Mesodermal cell (in vitro differentiated cells): ENCODE data around the gene SCUBE1.

ENCODE experiments used
- H3K27ac ChIP-seq: 2 replicates; pipeline ENCODE4 v1.7.0; 2013; ENCODE audit warnings: mild to moderate bottlenecking, low read depth, low read length, moderate library complexity; ENCODE audit not compliant: severe bottlenecking
- H3K36me3 ChIP-seq: 2 replicates; pipeline ENCODE4 v1.7.1; 2013; ENCODE audit warnings: mild to moderate bottlenecking, low read length, moderate library complexity; ENCODE audit not compliant: control insufficient read depth, insufficient read depth
- H3K4me1 ChIP-seq: one replicate; pipeline ENCODE4 v1.7.1; 2013; ENCODE audit warnings: mild to moderate bottlenecking, low read length; ENCODE audit not compliant: insufficient read depth, control insufficient read depth, poor library complexity, severe bottlenecking
- H3K4me3 ChIP-seq: 2 replicates; pipeline ENCODE4 v1.7.0; 2013; ENCODE audit warnings: low read length, control low read depth, mild to moderate bottlenecking; ENCODE audit not compliant: insufficient read depth, poor library complexity, severe bottlenecking; ENCODE audit errors: extremely low read depth
- H3K9me3 ChIP-seq: 2 replicates; pipeline ENCODE4 v1.7.1; 2013; ENCODE audit warnings: mild to moderate bottlenecking, low read length, moderate library complexity; ENCODE audit not compliant: control insufficient read depth
- WGBS, 2 experiments: methylation state at CpG; one replicate each; pipeline ENCODE4 v1.1.5; 2013; ENCODE audit warnings: missing lambda C conversion rate in 2 of 2; ENCODE audit not compliant: insufficient coverage in 2 of 2; 5-methylcytosine and 5-hydroxymethylcytosine counted together

Gene SCUBE1

DNA sequence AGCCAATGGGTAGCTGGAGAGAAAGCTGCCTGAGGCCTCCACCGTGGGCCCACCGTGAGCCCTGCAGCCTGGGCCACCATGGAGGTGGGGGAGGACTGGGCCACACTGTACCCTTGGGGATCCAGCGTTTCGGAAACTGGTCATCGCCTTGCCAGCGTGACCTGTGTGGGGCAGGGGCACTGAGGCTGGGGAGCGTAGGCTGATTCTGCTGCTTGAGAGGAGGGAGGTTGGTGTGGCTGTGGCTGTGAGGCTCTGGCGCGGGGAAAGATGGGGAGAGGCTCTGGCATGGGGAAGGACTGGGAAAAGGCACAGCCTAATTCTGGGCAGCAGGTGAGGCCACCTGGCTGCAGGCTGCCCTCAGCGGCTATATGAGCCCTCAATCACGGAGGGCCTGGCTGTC, 143.6 kb downstream of the SCUBE1 start:
- H3K36me3 ChIP-seq = no peaks in the 10 kb centered on the region
- no peak overlapping the region for H3K4me3 ChIP-seq
- no peak overlapping the region for H3K27ac ChIP-seq
- no peaks in the 10 kb centered on the region for H3K9me3 ChIP-seq
- no peaks in the 10 kb centered on the region for H3K4me1 ChIP-seq
- 94 to 96% methylated on average over 10 to 11 of the region's 11 CpGs for WGBS, 2 experiments

DNA sequence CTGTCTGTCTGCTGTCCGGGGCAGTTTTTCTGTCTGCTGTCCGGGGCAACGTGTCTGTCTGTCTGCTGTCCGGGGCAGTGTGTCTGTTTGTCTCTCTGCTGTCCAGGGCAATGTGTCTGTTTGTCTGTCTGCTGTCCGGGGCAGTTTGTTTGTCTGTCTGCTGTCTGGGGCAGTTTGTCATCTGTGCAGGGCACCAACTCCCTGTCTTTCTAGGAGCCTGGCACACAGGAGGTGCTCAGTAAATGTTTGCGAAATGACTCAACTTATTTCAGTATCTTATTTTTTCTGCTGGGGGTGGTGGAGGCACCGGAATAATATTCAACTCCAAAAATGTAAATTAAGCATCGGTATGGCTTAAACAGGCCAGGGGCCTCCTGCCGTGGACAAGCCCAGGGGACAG, 144.2 kb downstream of the SCUBE1 start:
- H3K4me1 ChIP-seq = no peaks in the 10 kb centered on the region

DNA sequence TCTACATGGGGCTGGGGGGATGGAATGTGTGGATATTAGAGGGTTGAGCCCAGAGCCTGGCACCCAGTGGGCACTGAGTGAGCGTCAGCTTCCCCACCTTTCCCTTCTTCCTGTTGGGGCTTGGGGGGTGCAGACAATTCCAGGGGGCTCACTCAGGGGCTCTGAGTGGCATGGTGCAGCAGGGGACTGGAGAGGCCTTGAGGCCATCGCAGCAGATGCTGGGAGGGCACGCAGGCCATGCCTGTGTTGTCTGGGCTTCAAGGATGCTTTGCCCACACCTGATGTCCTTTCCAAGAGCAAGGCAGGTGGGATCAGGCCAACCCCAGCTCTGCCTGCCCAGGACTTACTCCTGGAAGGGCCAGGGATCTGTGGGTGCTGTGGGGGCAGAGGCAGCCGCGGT, 145.0 kb downstream of the SCUBE1 start:
- H3K4me1 ChIP-seq = no peaks in the 10 kb centered on the region
- no peak overlapping the region for H3K4me3 ChIP-seq
- WGBS, 2 experiments = 89 to 94% methylated on average over 2 to 5 of the region's 5 CpGs
- H3K9me3 ChIP-seq = no peaks in the 10 kb centered on the region
- H3K27ac ChIP-seq = no peak overlapping the region
- no peaks in the 10 kb centered on the region for H3K36me3 ChIP-seq

More for the DNA sequence above, 144.2 kb downstream of the SCUBE1 start:
- H3K4me3 ChIP-seq = no peak overlapping the region
- 88 to 96% methylated on average over 7 to 8 of the region's 9 CpGs for WGBS, 2 experiments
- no peak overlapping the region for H3K27ac ChIP-seq
- H3K36me3 ChIP-seq = no peaks in the 10 kb centered on the region
- no peaks in the 10 kb centered on the region for H3K9me3 ChIP-seq

DNA sequence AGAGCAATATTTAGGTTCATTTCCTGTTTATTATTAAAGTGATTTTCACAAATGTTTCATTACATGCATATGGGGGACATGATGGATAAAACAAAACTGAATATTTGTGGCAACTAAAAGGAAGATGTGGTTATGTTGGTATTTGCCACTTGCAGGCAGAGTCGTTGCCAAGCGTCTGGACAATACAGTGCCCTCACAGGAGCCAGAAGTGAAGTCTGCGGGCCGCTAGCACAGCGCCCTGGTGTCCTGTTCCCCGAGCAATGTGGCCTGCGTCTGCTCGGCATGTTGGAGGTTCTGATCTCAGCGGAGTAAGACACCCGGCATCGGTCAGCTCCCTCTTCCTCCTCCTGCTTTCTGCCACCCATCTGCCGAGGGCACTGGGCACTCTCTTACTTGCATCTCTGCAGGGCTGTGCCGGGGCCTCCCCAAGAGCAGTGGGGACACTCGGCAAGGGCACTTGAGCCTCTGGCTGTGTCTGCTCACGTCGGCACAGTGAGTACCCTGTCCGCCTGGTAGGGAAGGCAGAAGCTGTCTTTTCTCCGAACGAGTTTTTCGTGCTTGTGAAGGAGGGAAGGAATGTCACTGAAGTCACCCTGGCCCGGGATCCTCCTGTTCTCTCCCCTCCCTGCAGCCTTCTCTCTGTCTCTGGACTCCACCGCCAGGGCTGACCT, 145.8 kb downstream of the SCUBE1 start:
- no peak overlapping the region for H3K4me3 ChIP-seq
- no peaks in the 10 kb centered on the region for H3K36me3 ChIP-seq
- no peaks in the 10 kb centered on the region for H3K9me3 ChIP-seq
- H3K4me1 ChIP-seq = no peaks in the 10 kb centered on the region
- no peak overlapping the region for H3K27ac ChIP-seq
- 83 to 93% methylated on average over 17 to 19 of the region's 22 CpGs for WGBS, 2 experiments

DNA sequence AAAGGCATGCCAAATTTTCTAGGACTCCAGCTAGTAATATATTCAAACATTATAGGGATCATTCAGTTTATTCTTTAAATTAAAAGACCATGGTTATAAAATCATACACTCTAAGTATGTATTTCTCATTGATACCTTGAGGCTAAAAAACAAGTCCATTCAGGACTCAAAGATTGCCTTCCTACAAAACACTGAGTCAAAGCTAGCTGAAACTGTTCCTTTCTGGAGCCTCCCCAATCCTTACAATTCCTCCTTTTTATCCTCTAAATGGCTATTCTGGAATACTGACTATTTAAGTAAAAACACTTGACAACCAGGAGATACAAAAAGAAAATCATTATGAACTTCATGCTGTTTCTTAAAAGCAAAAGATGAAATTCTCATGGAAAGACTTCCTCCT, 151.3 kb downstream of the SCUBE1 start:
- Histone ChIP-seq H3K27ac (no peak overlapping the region), H3K36me3 (no peaks in the 10 kb centered on the region), H3K4me3 (no peak overlapping the region), H3K4me1 (peaks cover 10% of the 10 kb centered on the region), H3K9me3 (no peaks in the 10 kb centered on the region)

DNA sequence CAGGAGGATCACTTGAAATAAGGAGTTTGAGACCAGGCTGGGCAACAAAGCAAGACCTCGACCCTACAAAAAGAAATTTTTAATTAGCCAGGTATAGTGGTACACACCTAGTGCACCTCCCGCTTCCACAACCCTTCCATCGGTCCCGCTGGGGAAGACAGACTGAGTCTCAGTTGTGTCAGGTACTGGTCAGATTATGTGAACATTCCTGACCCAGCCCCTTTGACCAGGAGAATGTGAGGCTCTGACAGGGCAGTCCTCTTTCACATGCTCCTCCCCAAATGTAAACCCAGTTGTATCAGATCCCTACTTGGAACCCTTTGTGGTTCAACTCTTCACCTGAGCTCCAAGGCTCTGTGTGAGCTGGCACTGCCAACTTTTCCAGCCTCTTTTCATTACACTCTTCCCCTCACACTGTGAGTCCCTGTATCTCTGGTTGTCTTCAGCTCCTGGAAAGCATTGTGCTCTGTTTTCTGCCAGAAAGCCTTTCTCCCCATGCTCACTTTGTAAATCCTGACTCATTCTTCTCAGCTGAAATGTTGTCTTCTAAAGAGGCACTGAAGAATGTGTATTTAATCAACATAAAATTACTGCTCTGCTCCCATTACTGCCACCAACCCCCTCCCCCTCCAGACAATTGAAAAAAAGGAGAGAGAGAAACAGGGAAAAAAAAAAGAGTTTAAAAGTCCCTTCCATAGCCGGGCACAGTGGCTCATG, 154.2 kb downstream of the SCUBE1 start:
- 91 to 94% methylated on average over 4 to 5 of the region's 5 CpGs for WGBS, 2 experiments
- Histone ChIP-seq H3K27ac (peak overlapping the region; percentile 1), H3K4me3 (no peak overlapping the region), H3K4me1 (peaks cover 23% of the 10 kb centered on the region), H3K9me3 (no peaks in the 10 kb centered on the region), H3K36me3 (no peaks in the 10 kb centered on the region)

DNA sequence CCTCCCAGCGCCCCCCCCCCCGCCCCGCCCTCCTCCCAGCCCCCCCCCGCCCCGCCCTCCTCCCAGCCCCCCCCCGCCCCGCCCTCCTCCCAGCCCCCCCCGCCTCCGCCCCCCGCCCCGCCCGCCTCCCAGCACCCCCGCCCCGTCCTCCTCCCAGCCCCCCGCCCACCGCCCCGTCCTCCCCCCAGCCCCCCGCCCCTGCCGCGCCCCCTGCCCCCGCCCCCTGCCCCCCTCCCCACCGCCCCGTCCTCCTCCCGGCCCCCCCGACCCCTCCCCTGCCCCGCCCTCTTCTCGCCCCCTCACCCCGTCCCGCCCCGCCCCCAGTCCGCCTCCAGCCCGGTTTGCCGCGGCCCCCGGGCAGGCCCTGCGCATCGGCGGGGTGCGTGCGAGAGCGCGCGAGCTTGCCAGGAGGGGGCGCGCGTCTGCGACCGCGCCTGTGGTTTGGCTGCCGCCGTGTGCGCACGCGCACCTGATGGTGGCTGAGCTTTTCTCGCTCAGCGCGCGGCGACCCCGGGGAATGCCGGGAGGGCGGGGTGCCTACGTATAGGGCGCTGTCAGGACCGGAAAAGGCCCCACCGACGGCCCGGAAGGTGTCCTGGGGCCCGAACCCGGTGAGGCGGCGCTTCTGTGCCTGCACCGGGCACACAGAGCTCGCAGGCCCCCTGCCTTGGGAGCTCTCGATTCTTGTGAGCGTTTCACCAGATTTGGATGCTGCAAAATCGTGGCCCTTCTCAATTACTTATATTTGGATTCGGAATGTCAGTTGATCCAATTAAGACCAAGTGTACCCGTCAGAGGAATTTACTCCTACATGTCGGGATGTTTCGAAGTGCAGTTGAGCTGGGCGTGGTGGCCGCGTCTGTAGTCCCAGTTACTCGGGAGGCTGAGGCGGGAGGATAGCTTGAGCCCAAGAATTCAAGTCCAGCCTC, 155.7 kb downstream of the SCUBE1 start:
- H3K4me3 ChIP-seq = peak overlapping the region; percentile 35
- H3K27ac ChIP-seq = peak overlapping the region; percentile 78
- no peaks in the 10 kb centered on the region for H3K36me3 ChIP-seq
- H3K9me3 ChIP-seq = no peaks in the 10 kb centered on the region
- peaks cover 28% of the 10 kb centered on the region for H3K4me1 ChIP-seq
- WGBS, 2 experiments = 15 to 17% methylated on average over 51 to 54 of the region's 86 CpGs

DNA sequence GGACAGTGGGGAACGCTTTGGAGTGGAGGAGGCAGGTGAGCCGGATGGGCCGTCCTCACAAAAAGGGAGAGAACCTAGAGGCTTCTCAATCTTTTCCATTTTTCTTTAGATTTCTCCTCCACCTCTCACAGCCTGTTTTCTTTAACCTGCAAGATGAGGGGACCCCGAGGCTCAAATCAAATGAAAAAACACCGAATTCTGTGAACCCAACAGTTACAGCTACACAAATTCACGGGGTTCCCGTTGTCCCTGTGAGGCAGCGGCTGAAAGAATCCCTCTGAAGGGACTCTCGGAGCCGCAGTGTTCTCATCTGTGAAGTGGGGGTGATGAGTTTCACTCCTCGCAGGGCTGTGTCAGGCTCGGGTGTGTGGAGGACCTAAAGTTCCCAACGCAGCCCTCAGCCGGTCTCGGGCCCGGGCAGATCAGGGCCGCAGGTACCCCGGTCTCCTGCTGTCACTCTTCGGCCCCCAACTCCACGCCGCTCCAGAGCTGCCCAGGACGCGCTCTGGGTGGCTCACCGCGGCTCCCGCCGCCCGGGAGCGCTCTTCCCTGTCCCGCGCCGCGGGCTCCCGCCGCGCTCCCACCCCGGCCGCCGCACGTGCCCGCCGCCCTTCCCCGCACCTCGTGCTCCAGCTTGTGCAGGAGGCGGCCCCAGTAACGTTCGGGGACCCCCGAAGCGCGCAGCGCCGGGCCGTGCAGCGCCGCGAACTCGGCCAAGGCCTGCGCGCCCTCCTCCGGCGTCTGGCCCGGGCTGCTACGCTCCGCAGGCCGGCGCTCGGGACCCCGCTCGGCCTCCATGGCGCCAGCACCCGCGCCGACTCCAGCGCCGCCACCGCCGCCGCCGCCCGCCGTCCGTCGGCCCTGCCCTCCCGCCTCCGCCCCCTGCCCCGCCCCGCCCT, 156.7 kb downstream of the SCUBE1 start, which contains the start of gene TTLL12:
Gene TTLL12, minus strand, starts transcription at position 863 of the 899 bp plus-strand sequence. Its CDS starts 65 bp downstream, at position 798.
- WGBS, 2 experiments = 1 to 2% methylated on average over 45 to 68 of the region's 87 CpGs
- Histone ChIP-seq H3K9me3 (no peaks in the 10 kb centered on the region), H3K4me1 (peaks cover 28% of the 10 kb centered on the region), H3K36me3 (no peaks in the 10 kb centered on the region), H3K27ac (peak within 1 kb of the TSS; percentile 78), H3K4me3 (peak within 1 kb of the TSS; percentile 40)

DNA sequence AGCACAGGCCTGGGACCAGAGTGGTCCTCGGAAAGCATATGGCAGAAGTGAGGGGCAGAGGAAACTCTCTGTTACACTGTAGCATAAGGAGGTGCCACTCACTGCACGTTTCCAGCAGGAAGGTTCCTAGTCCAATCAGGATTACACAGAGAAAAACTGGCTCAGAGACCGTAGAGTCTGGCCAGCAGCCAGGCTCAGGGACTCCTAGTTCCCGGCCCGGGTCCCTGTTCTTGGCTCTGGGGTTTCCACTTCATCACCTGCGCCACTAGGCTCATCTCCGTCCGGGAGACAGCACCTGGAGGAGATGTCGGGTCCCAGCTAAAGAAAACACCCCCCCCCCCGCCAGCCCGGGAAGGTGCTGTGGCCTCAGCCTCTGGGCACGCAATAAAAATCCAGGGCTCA, 157.3 kb downstream of the SCUBE1 start:
- no peak overlapping the region for H3K27ac ChIP-seq
- H3K4me3 ChIP-seq = peak overlapping the region; percentile 40
- 23 to 42% methylated on average over 5 to 7 of the region's 12 CpGs for WGBS, 2 experiments
- H3K9me3 ChIP-seq = no peaks in the 10 kb centered on the region
- H3K36me3 ChIP-seq = no peaks in the 10 kb centered on the region
- H3K4me1 ChIP-seq = peaks cover 29% of the 10 kb centered on the region
